Measurements from ENCODE around the gene EPM2A.

Gene EPM2A

DNA sequence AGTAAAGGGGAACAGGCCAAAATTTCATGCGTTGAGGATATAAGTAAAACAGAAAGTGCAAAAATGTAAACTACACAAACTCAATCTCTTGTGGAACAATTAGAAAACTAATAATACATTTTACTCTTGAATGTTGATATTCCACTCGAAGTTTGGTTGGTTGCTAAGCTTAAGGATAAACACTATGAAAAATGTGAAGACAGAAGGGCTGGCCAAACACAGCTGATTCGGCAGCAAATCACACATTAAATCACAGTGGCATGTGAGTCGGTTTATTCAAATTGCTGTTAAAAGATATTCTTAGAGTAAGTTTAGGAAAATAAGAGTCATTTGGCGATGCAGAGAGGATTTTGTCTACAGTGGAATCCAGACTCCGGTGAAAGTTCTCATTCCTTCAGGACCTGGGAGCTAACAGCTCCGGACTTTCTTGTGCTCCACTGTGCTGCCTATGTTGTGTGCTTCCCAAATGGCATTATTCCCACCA lies 1.4 kb upstream of the EPM2A start:
- POLR2A ChIA-PET: interaction anchor here (0.9 to 3.8 kb wide), 3 partner anchors 75 to 228 kb away, joined by 3 to 63 read pairs (median 6); partner anchors contain the start of genes FBXO30 and SHPRH
- CTCF ChIA-PET: no interaction called here
- TF ChIP-seq NFRKB (IDR thresholded peaks at IDR 0.05) (no peak), SP1 (IDR thresholded peaks at IDR 0.05) (no peak)
- no peak for DNase-seq (ENCODE audit: extremely low spot score)

DNA sequence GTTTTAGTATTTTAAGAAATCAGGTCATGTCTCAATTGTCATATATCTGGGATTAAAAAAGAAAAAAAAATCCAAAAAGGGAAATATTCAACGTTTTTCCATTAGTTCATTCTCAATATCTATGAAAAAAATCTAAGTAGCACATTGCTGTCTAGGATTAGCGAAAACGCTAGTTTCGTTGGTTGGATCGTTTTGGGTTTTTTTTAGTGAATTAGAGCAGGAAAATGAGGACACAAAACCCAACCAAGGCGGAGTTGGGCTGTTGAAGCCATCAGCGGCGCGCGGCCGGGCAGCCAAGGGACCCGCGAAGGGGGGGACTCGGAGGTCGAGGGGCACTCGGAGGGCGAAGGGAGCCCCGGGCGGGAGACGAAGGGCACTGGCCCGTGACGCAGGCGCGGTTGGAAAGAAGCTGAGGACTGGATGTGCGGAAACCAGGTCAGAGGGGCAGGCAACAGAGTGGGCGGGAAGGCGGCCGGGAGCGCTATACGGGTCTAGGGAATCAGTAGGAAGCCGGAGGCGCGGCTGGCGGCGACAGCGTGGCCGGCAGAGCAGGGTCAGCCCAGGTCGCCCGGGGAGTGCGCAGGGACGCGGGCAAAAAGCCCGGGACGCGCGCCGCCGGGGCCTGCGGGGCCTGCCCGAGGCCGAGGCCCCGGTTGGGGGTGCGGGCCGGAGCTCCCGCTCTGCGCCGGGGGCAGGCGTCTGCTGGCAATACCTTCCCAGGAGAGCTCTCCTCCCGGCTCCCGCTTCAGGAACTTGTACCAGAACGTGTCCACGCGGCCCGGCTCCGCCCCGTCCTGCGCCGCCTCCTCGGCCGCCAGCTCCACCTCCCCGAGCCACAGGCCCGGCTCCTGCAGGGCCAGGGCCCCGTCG lies 599 bp downstream of the EPM2A start:
- TF ChIP-seq LEF1 (IDR thresholded peaks at IDR 0.05; ENCODE audit: borderline replicate concordance) (peak; percentile 88; the same call in 1 of the 2 replicates), FOXA1 (IDR thresholded peaks at IDR 0.05) (no peak), L3MBTL2 (conservative IDR thresholded peaks at IDR 0.05) (peak; percentile 91)
- POLR2A ChIA-PET: interaction anchor here (0.7 to 3.8 kb wide), 23 partner anchors 9 to 1207 kb away, joined by 3 to 63 read pairs (median 3); partner anchors contain the start of genes FBXO30 and SHPRH
- peak; percentile 84 for DNase-seq (ENCODE audit: extremely low spot score)
- CTCF ChIA-PET: interaction anchor here (0.6 to 0.9 kb wide), 2 partner anchors 80 to 327 kb away, joined by 4 to 5 read pairs; partner anchors contain the start of gene FBXO30

DNA sequence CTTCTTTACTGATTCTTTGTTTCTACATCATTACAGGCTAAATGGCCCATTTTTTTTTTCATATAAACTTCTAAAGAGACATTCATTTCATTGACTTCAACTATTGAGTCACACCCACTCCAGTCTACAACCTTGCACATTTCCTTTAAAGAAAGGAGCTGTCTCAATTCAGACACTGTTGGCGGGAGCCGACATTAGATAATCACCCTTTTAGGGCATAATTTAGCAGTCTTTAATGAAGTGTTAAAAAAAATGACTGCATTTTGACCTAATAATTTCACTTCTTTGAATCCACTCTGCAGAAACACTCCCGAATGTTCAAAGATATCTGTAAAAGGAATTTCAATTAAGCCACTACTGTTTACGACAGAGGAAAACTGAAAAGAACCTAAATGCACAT lies 1.5 kb downstream of the EPM2A start:
- TF ChIP-seq ARNT (IDR thresholded peaks at IDR 0.05) (no peak), ELF4 (IDR thresholded peaks at IDR 0.05) (no peak), L3MBTL2 (conservative IDR thresholded peaks at IDR 0.05) (0 out of 2 replicates have a peak, but pooled peaks have one; percentile 33), NFRKB (IDR thresholded peaks at IDR 0.05) (no peak)
- DNase-seq (ENCODE audit: extremely low spot score): no peak
- ChIA-PET POLR2A (interaction anchor here (1.1 to 1.7 kb wide), 2 partner anchors 25 to 81 kb away, joined by 3 to 4 read pairs; no protein-coding TSS in a partner anchor), CTCF (no interaction called here)

DNA sequence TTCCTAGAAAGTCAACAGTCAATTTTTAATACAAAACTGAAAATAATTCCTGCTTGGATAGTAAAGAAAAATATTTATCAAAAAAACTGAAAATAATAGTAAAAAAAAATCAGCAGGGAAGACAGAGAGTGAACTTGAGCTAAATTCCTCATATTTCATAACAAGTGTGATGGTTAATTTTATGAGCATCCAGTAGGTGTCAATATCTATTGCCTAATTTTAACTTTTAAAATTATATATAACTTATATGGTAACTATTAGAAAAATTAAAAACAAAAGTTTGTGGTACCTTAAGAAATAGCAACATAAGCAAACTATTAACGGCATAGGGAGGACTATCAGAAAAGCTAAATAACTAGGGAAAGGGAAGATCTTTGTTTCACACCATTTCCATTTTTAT lies 2.1 kb downstream of the EPM2A start:
- ChIA-PET CTCF (interaction anchor here (0.6 kb wide), 1 partner anchor 17 kb away, joined by 3 read pairs; no protein-coding TSS in a partner anchor), POLR2A (interaction anchor here (1.1 kb wide), 2 partner anchors 81 to 82 kb away, joined by 3 read pairs; partner anchors contain the start of gene FBXO30)
- no peak for DNase-seq (ENCODE audit: extremely low spot score)
- no peak for TF ChIP-seq ARNT (IDR thresholded peaks at IDR 0.05)
- TF ChIP-seq, protein P1, sequence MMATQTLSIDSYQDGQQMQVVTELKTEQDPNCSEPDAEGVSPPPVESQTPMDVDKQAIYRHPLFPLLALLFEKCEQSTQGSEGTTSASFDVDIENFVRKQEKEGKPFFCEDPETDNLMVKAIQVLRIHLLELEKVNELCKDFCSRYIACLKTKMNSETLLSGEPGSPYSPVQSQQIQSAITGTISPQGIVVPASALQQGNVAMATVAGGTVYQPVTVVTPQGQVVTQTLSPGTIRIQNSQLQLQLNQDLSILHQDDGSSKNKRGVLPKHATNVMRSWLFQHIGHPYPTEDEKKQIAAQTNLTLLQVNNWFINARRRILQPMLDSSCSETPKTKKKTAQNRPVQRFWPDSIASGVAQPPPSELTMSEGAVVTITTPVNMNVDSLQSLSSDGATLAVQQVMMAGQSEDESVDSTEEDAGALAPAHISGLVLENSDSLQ (IDR thresholded peaks at IDR 0.05): no peak
- TF ChIP-seq FOXM1 (IDR thresholded peaks at IDR 0.05; ENCODE audit: borderline replicate concordance): no peak
- TF ChIP-seq LEF1 (IDR thresholded peaks at IDR 0.05; ENCODE audit: borderline replicate concordance): no peak
- no peak for TF ChIP-seq SP1 (IDR thresholded peaks at IDR 0.05)
- no peak for TF ChIP-seq ZNF384 (IDR thresholded peaks at IDR 0.05)
- no peak for TF ChIP-seq ELF4 (IDR thresholded peaks at IDR 0.05)
- no peak for TF ChIP-seq HDGF (IDR thresholded peaks at IDR 0.05; ENCODE audit: borderline replicate concordance)
- no peak for TF ChIP-seq NFRKB (IDR thresholded peaks at IDR 0.05)
- no peak for TF ChIP-seq TARDBP (IDR thresholded peaks at IDR 0.05)
- TF ChIP-seq CTBP1 (IDR thresholded peaks at IDR 0.05; ENCODE audit: borderline replicate concordance): no peak
- TF ChIP-seq FOXK2 (IDR thresholded peaks at IDR 0.05): no peak

DNA sequence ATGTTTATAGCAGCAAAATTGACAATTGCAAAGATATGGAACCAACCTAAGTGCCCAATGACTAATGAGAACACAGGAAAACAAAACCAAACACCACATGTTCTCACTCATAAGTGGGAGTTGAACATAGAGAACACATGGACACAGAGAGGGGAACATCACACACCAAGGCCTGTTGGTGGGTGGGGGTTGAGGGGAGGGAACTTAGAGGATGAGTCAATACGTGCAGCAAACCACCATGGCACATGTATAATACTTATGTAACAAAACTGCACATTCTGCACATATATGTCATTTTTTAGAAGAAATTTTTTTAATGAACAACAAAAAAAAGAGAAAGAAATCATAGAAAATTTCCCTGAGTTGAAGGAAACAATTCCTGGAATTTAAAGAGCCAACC lies 3.9 kb downstream of the EPM2A start:
- no peak for TF ChIP-seq TARDBP (IDR thresholded peaks at IDR 0.05)
- no peak for TF ChIP-seq FOXA1 (IDR thresholded peaks at IDR 0.05)
- no peak for TF ChIP-seq ELF4 (IDR thresholded peaks at IDR 0.05)
- TF ChIP-seq L3MBTL2 (conservative IDR thresholded peaks at IDR 0.05): no peak
- TF ChIP-seq, protein P1 (IDR thresholded peaks at IDR 0.05): no peak
- TF ChIP-seq LEF1 (IDR thresholded peaks at IDR 0.05; ENCODE audit: borderline replicate concordance): no peak
- no peak for TF ChIP-seq HDGF (IDR thresholded peaks at IDR 0.05; ENCODE audit: borderline replicate concordance)
- no peak for TF ChIP-seq BHLHE40 (IDR thresholded peaks at IDR 0.05; ENCODE audit: borderline replicate concordance)
- no peak for TF ChIP-seq SP1 (IDR thresholded peaks at IDR 0.05)
- TF ChIP-seq FOXK2 (IDR thresholded peaks at IDR 0.05): no peak
- TF ChIP-seq SUZ12 (IDR thresholded peaks at IDR 0.05): no peak
- TF ChIP-seq FOXM1 (IDR thresholded peaks at IDR 0.05; ENCODE audit: borderline replicate concordance): no peak
- no peak for TF ChIP-seq ZNF384 (IDR thresholded peaks at IDR 0.05)
- no peak for TF ChIP-seq CTBP1 (IDR thresholded peaks at IDR 0.05; ENCODE audit: borderline replicate concordance)
- TF ChIP-seq NFRKB (IDR thresholded peaks at IDR 0.05): no peak
- TF ChIP-seq ARNT (IDR thresholded peaks at IDR 0.05): no peak
- CTCF ChIA-PET: no interaction called here
- POLR2A ChIA-PET: no interaction called here

DNA sequence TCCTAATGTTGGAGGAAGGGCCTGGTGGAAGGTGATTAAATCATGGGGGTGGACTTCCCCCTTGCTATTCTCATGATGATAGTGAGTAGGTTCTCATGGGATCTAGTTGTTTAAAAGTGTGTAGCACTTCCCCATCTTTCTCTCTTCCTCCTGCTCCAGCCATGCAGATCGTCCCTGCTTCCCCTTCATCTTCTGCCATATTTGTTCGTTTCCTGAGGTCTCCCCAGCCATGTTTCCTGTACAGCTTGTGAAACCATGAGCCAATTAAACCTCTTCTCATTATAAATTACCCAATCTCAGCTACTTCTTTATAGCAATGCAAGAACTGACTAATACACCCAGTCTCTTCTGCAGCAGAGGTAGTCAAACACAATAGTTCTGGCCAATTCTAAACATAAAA lies 5.4 kb downstream of the EPM2A start:
- no peak for DNase-seq (ENCODE audit: extremely low spot score)
- TF ChIP-seq FOXA1 (IDR thresholded peaks at IDR 0.05): no peak
- TF ChIP-seq, protein P1 (IDR thresholded peaks at IDR 0.05): no peak
- no peak for TF ChIP-seq TARDBP (IDR thresholded peaks at IDR 0.05)
- TF ChIP-seq FOXM1 (IDR thresholded peaks at IDR 0.05; ENCODE audit: borderline replicate concordance): no peak
- TF ChIP-seq SUZ12 (IDR thresholded peaks at IDR 0.05): no peak
- TF ChIP-seq ARNT (IDR thresholded peaks at IDR 0.05): no peak
- no peak for TF ChIP-seq NFRKB (IDR thresholded peaks at IDR 0.05)
- ChIA-PET CTCF (no interaction called here), POLR2A (no interaction called here)

More for the DNA sequence above, 3.9 kb downstream of the EPM2A start:
- DNase-seq (ENCODE audit: extremely low spot score): no peak

Data from HEK293T (cell line).